Loucy (cell line): Measurements from ENCODE around the gene NBPF3.

Experiments
- EZH2phosphoT487 ChIP-seq: fragments of 200-600 bp; IDR thresholded peaks from 2 replicates; pipeline ENCODE4 v1.6.1; 2018; ENCODE audit warnings: antibody characterized with exemption, mild to moderate bottlenecking, moderate library complexity, borderline replicate concordance
- TF ChIP-seq, protein P1 (sequence below): fragments of 200-600 bp; sonication (generic); conservative IDR thresholded peaks from 2 replicates; pipeline ENCODE4 v1.5.1; 2014; ENCODE audit warnings: mild to moderate bottlenecking, antibody characterized with exemption, low read length

DNA sequence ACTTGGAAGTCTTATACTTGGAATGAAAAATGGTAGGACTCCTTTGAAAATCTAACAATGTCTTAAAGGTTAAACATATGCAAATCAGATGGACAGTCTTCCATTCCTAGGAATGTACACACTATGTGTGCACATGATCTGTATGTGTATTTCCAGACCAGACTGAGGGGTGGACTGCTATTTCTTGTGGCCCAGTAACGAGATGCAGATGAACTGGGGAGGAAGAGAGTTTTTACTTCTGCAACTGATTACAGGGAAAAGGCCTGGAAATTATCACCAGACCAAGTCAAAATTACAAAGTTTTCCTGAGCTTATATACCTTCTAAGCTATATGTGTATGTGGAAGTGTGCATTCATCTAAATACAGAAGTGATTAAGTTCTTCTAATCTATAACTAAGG lies 17.7 kb downstream of the NBPF3 start:
- TF ChIP-seq, protein P1, sequence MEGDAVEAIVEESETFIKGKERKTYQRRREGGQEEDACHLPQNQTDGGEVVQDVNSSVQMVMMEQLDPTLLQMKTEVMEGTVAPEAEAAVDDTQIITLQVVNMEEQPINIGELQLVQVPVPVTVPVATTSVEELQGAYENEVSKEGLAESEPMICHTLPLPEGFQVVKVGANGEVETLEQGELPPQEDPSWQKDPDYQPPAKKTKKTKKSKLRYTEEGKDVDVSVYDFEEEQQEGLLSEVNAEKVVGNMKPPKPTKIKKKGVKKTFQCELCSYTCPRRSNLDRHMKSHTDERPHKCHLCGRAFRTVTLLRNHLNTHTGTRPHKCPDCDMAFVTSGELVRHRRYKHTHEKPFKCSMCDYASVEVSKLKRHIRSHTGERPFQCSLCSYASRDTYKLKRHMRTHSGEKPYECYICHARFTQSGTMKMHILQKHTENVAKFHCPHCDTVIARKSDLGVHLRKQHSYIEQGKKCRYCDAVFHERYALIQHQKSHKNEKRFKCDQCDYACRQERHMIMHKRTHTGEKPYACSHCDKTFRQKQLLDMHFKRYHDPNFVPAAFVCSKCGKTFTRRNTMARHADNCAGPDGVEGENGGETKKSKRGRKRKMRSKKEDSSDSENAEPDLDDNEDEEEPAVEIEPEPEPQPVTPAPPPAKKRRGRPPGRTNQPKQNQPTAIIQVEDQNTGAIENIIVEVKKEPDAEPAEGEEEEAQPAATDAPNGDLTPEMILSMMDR = no peak
- no peak for TF ChIP-seq EZH2phosphoT487
